Endothelial cell of umbilical vein (primary cell): ENCODE measurements around the gene COL9A3.

ENCODE experiments used
- MAX ChIP-seq: IDR thresholded peaks from 2 replicates; pipeline ENCODE4 v1.6.1; 2011; ENCODE audit not compliant: insufficient read depth, insufficient read length
- POLR2A ChIP-seq: IDR thresholded peaks from 2 replicates; pipeline ENCODE4 v1.6.1; 2012; ENCODE audit warnings: low read depth, mild to moderate bottlenecking, control low read depth, low read length
- POLR2AphosphoS5 ChIP-seq: IDR thresholded peaks from 2 replicates; pipeline ENCODE4 v1.6.1; 2012; ENCODE audit warnings: low read depth, mild to moderate bottlenecking, control low read depth, low read length, moderate library complexity; ENCODE audit not compliant: insufficient read depth
- TF ChIP-seq, protein P1 (sequence below), 2 donors: IDR thresholded peaks; 1 replicate in 1 of 2; 2 replicates in 1 of 2; pipeline ENCODE4 v1.5.1; 2011; ENCODE audit warnings: low read length in 2 of 2, mild to moderate bottlenecking in 2 of 2, moderate library complexity in 2 of 2, control low read depth in 1 of 2, inconsistent platforms in 1 of 2, low read depth in 1 of 2; ENCODE audit not compliant: insufficient read depth in 1 of 2; ENCODE audit errors: extremely low read depth in 1 of 2

GRCh38 chr20:62820208-62820961 is 3.5 kb downstream of the COL9A3 start:
- TF ChIP-seq POLR2AphosphoS5 (no peak), POLR2A (no peak), MAX (no peak)
- TF ChIP-seq, protein P1, sequence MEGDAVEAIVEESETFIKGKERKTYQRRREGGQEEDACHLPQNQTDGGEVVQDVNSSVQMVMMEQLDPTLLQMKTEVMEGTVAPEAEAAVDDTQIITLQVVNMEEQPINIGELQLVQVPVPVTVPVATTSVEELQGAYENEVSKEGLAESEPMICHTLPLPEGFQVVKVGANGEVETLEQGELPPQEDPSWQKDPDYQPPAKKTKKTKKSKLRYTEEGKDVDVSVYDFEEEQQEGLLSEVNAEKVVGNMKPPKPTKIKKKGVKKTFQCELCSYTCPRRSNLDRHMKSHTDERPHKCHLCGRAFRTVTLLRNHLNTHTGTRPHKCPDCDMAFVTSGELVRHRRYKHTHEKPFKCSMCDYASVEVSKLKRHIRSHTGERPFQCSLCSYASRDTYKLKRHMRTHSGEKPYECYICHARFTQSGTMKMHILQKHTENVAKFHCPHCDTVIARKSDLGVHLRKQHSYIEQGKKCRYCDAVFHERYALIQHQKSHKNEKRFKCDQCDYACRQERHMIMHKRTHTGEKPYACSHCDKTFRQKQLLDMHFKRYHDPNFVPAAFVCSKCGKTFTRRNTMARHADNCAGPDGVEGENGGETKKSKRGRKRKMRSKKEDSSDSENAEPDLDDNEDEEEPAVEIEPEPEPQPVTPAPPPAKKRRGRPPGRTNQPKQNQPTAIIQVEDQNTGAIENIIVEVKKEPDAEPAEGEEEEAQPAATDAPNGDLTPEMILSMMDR (IDR thresholded peaks at IDR 0.05; ENCODE audit: extremely low read depth in 1 of 2, insufficient read depth in 1 of 2, low read depth in 1 of 2, low read length in 2 of 2), result no peak
